Epithelial cell of esophagus (primary cell): Measurements from ENCODE around the gene PDE9A.

Experiments
- DNase-seq: peaks from one replicate; pipeline ENCODE4 v3.0.0; 2010; ENCODE audit warnings: low read depth
- H3K4me3 ChIP-seq: 2 replicates; pipeline ENCODE4 v1.5.1; 2011; ENCODE audit warnings: mild to moderate bottlenecking, low read length, control low read depth
- CTCF ChIP-seq: IDR thresholded peaks from 2 replicates; pipeline ENCODE4 v1.5.1; 2011; ENCODE audit warnings: low read depth, mild to moderate bottlenecking, low read length, control low read depth, inconsistent platforms; ENCODE audit not compliant: insufficient read depth; ENCODE audit errors: missing control alignments

PDE9A gene

DNA sequence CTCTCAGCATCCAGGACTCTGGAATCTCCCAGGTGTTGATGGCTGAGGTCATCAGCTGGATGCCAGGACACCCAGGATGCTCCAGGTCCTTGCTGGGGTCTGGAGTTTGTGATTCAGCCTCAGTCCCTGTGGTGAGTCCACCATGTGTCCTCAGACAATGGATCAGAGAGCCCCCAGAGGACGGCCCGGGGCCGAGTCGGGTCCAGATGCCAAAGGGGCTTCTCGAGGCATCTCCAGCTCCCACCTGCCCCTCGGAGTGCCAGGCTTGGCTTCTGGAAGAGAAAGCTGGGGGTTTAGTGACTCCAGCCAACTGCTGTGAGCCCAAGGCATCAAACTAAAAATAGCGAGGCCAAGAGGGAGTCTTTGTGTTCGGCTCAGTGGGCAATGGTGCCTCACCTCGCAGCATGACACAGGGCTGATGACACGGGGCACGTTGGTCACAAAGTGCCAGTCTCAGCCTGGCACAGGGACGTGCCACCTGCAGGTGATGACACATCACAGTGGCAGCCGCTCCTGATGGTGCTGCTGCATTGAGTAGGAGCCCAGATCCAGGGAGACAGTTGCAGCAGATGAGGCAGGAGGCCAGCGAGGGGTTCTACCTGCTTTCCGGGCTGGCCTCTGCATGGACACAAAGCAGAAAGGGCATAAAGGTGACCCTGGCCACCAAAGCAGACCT, 10.6 kb downstream of the PDE9A start:
- no peak for TF ChIP-seq CTCF
- no peak overlapping the region for H3K4me3 ChIP-seq
- no peak for DNase-seq

- no peak for TF ChIP-seq CTCF
- H3K4me3 ChIP-seq = no peak overlapping the region
- no peak for DNase-seq
These were observed 11.2 kb downstream of the PDE9A start for GRCh38 chr21:42664614-42665013.

- no peak overlapping the region for H3K4me3 ChIP-seq
- DNase-seq = no peak
- TF ChIP-seq CTCF = no peak
These were observed 11.6 kb downstream of the PDE9A start for GRCh38 chr21:42665026-42665425.

- DNase-seq = no peak
- TF ChIP-seq CTCF = no peak
- no peak overlapping the region for H3K4me3 ChIP-seq
These were observed 12.1 kb downstream of the PDE9A start for GRCh38 chr21:42665484-42665883.

GRCh38 chr21:42666023-42666747, 12.8 kb downstream of the PDE9A start:
- no peak for DNase-seq
- no peak for TF ChIP-seq CTCF
- no peak overlapping the region for H3K4me3 ChIP-seq

DNA sequence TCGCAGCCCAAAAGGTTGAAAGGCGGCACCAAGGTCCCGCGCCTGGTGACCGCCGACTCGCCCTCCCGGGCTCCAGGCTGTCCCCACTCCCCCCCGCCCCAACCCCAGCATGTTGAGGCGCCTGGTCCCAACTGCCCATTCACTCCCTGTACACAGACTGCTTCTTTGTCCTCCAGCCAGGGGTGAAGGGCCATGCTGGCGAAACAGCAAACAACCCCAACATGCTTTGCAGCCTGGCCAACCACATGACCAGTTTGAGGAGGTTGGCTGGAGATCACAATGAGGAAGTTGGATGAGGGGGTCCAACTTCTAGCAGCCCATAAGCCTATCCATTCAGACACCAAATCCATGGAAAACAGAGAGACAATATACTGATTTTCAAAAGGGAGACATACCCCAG, 13.5 kb downstream of the PDE9A start:
- TF ChIP-seq CTCF = no peak
- no peak for DNase-seq
- H3K4me3 ChIP-seq = no peak overlapping the region
